Measurements from ENCODE around the gene SFMBT1.

Gene SFMBT1

DNA sequence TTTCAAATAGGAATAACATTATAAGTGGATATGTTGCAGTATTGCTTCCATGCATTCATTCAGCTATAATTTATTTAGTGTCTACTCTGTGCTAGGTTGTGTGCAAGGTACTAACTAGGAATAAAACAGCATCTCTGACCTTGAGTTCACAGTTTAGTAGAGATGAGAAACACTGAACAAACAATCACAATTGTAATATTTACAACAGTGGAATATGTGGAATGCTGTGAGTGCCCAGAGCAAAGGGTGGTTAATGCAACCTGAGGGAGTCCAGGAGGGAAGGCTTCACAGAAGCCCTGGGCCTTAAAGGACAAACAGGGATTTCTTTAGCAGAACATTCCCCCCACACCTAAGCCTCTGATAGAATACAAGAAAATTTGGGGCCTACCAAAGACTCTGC is 13.3 kb downstream of the SFMBT1 start:
- no peaks in the 10 kb centered on the region for H3K36me3 ChIP-seq (ENCODE audit: low read length)
- no peaks in the 10 kb centered on the region for H3K27me3 ChIP-seq (ENCODE audit: low read length)
- no peak overlapping the region for H2AFZ ChIP-seq (ENCODE audit: low read depth, low read length, severe bottlenecking)

DNA sequence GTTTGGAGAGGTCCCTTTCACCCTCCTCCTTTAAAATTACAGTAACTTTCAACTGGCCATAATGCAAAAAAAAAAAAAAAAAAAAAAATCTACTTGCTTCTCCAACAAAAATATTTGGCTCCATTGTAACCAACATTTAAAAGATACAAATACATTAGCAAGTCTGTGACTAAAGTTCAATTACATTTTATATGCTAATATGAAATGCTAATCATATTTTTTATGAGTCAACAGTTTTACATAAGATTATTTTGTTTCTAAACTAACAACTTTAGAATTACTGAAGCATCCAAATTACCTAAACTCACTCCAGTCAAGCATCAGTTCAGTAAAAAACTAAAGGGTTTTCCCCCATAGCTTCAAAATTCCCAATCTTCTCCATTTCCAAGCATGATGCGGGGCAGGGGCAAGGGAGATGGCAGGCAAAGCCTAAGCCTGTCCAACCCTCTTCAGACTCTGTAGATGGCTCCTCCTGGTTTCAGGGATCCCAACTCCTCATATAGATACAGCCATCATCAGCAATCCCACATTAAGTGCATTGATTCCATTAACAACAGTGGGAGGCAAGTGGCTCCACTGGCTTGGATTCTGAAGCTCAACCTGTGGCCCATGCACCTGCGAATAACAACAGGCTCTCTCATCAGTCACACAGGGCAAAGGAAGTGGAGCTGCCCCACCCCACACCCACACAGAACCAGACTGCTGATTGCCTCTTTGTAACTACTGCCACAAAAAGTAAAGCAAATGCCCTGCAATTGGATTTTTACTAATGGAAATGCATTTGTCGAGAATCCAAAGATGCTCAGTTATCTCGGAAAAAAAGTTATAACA is 15.0 kb downstream of the SFMBT1 start:
- no peaks in the 10 kb centered on the region; the same call in 1 of the 2 replicates for H3F3A ChIP-seq (ENCODE audit: insufficient read depth)
- H3K4me3 ChIP-seq (ENCODE audit: insufficient read depth, low read length, poor library complexity, severe bottlenecking): no peak overlapping the region
- H3K36me3 ChIP-seq (ENCODE audit: low read length): no peaks in the 10 kb centered on the region
- H3K4me2 ChIP-seq (ENCODE audit: low read depth, low read length, poor library complexity, severe bottlenecking): no peak overlapping the region
- TF ChIP-seq EZH2phosphoT487 (conservative IDR thresholded peaks at IDR 0.05; ENCODE audit: low read length): no peak
- TF ChIP-seq CTCF (IDR thresholded peaks at IDR 0.05; ENCODE audit: insufficient read depth, low read length, poor library complexity, severe bottlenecking): no peak
- H4K20me1 ChIP-seq (ENCODE audit: low read depth, low read length): peaks cover 6% of the 10 kb centered on the region; the same call in 1 of the 2 replicates
- H3K27ac ChIP-seq (ENCODE audit: low read depth, low read length): no peak overlapping the region
- no peak overlapping the region for H2AFZ ChIP-seq (ENCODE audit: low read depth, low read length, severe bottlenecking)
- H3K9ac ChIP-seq (ENCODE audit: low read length): no peak overlapping the region
- peaks cover 61% of the 10 kb centered on the region for H3K79me2 ChIP-seq (ENCODE audit: insufficient read depth, low read length)
- H3K9me3 ChIP-seq (ENCODE audit: insufficient read depth, low read length): no peaks in the 10 kb centered on the region
- H3K9me2 ChIP-seq (replicated peaks; ENCODE audit: insufficient read depth, low read length): no peaks in the 10 kb centered on the region
- H3K27me3 ChIP-seq (ENCODE audit: low read length): no peaks in the 10 kb centered on the region

More for the DNA sequence above, 13.3 kb downstream of the SFMBT1 start:
- no peaks in the 10 kb centered on the region for H3K9me2 ChIP-seq (replicated peaks; ENCODE audit: insufficient read depth, low read length)
- no peaks in the 10 kb centered on the region for H3K9me3 ChIP-seq (ENCODE audit: insufficient read depth, low read length)
- H3F3A ChIP-seq (ENCODE audit: insufficient read depth): no peaks in the 10 kb centered on the region; the same call in 1 of the 2 replicates
- no peak overlapping the region for H3K9ac ChIP-seq (ENCODE audit: low read length)
- peaks cover 9% of the 10 kb centered on the region; the same call in 1 of the 2 replicates for H4K20me1 ChIP-seq (ENCODE audit: low read depth, low read length)
- no peak overlapping the region for H3K27ac ChIP-seq (ENCODE audit: low read depth, low read length)
- H3K4me3 ChIP-seq (ENCODE audit: insufficient read depth, low read length, poor library complexity, severe bottlenecking): no peak overlapping the region
- H3K4me2 ChIP-seq (ENCODE audit: low read depth, low read length, poor library complexity, severe bottlenecking): no peak overlapping the region
- no peak for TF ChIP-seq CTCF (IDR thresholded peaks at IDR 0.05; ENCODE audit: insufficient read depth, low read length, poor library complexity, severe bottlenecking)
- TF ChIP-seq EZH2phosphoT487 (conservative IDR thresholded peaks at IDR 0.05; ENCODE audit: low read length): no peak
- H3K79me2 ChIP-seq (ENCODE audit: insufficient read depth, low read length): peaks cover 71% of the 10 kb centered on the region

DNA sequence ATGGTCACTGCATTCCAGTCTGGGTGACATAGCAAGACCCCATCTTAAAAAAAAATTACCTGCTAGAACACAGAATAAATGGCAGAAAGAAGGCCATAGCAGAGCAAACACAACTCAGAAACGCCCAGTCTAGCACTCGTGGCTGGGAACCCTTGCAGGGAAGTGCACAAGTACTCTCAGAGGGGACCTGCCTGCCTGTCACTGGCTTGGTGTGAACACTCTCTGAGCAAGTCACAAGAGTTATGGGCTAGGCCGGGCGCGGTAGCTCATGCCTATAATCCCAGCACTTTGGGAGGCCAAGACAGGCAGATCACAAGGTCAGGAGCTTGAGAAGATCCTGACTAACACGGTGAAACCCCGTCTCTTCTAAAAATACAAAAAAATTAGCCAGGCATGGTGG is 17.2 kb downstream of the SFMBT1 start:
- TF ChIP-seq CTCF (IDR thresholded peaks at IDR 0.05; ENCODE audit: insufficient read depth, low read length, poor library complexity, severe bottlenecking) (no peak), EZH2phosphoT487 (conservative IDR thresholded peaks at IDR 0.05; ENCODE audit: low read length) (no peak)
- Histone ChIP-seq H3K79me2 (ENCODE audit: insufficient read depth, low read length) (peaks cover 66% of the 10 kb centered on the region), H3K27me3 (ENCODE audit: low read length) (no peaks in the 10 kb centered on the region), H3K4me2 (ENCODE audit: low read depth, low read length, poor library complexity, severe bottlenecking) (no peak overlapping the region), H3K9ac (ENCODE audit: low read length) (no peak overlapping the region), H3K27ac (ENCODE audit: low read depth, low read length) (no peak overlapping the region), H2AFZ (ENCODE audit: low read depth, low read length, severe bottlenecking) (no peak overlapping the region), H3F3A (ENCODE audit: insufficient read depth) (no peaks in the 10 kb centered on the region; the same call in 1 of the 2 replicates), H3K36me3 (ENCODE audit: low read length) (no peaks in the 10 kb centered on the region), H3K9me2 (replicated peaks; ENCODE audit: insufficient read depth, low read length) (no peaks in the 10 kb centered on the region), H3K9me3 (ENCODE audit: insufficient read depth, low read length) (no peaks in the 10 kb centered on the region), H3K4me3 (ENCODE audit: insufficient read depth, low read length, poor library complexity, severe bottlenecking) (no peak overlapping the region), H4K20me1 (ENCODE audit: low read depth, low read length) (peaks cover 6% of the 10 kb centered on the region; the same call in 1 of the 2 replicates)

Measured in SU-DHL-6 (cell line).